ENCODE measurements around the gene JPH4.

JPH4 gene

GRCh38 chr14:23564876-23565275, 13.7 kb downstream of the JPH4 start:
- no peak for DNase-seq (ENCODE audit: low read depth in 1 of 2, low spot score in 1 of 2)

GRCh38 chr14:23564181-23564812, 14.3 kb downstream of the JPH4 start:
- DNase-seq (ENCODE audit: low read depth in 1 of 2, low spot score in 1 of 2) = no peak

GRCh38 chr14:23563473-23564180, 15.0 kb downstream of the JPH4 start:
- DNase-seq (ENCODE audit: low read depth in 1 of 2, low spot score in 1 of 2) = no peak

GRCh38 chr14:23562822-23563472, 15.6 kb downstream of the JPH4 start:
- peak in 1 of 2 donors; percentile 35 for DNase-seq (ENCODE audit: low read depth in 1 of 2, low spot score in 1 of 2)

- no peak for DNase-seq (ENCODE audit: low read depth in 1 of 2, low spot score in 1 of 2)
Observed at GRCh38 chr14:23561873-23562821, 16.4 kb downstream of the JPH4 start.

- no peak for DNase-seq (ENCODE audit: low read depth in 1 of 2, low spot score in 1 of 2)
Observed at GRCh38 chr14:23561259-23561658, 17.3 kb downstream of the JPH4 start.

GRCh38 chr14:23559926-23560520, 18.6 kb downstream of the JPH4 start:
- DNase-seq (ENCODE audit: low read depth in 1 of 2, low spot score in 1 of 2) = no peak

GRCh38 chr14:23559010-23559925, 19.3 kb downstream of the JPH4 start:
- DNase-seq (ENCODE audit: low read depth in 1 of 2, low spot score in 1 of 2) = peak; percentile 28 to 55

- DNase-seq (ENCODE audit: low read depth in 1 of 2, low spot score in 1 of 2) = no peak
Observed at GRCh38 chr14:23558346-23559009, 20.1 kb downstream of the JPH4 start.

GRCh38 chr14:23557946-23558345, 20.6 kb downstream of the JPH4 start:
- no peak for DNase-seq (ENCODE audit: low read depth in 1 of 2, low spot score in 1 of 2)

GRCh38 chr14:23557521-23557920, 21.1 kb downstream of the JPH4 start:
- DNase-seq (ENCODE audit: low read depth in 1 of 2, low spot score in 1 of 2) = no peak

GRCh38 chr14:23556700-23557440, 21.7 kb downstream of the JPH4 start:
- DNase-seq (ENCODE audit: low read depth in 1 of 2, low spot score in 1 of 2) = no peak

GRCh38 chr14:23555882-23556699, 22.5 kb downstream of the JPH4 start, which contains the start of gene THTPA:
TSS of gene THTPA (plus strand) at chr14:23556271. CDS start at chr14:23556758, 487 bp downstream.
- peak; percentile 82 to 84 for DNase-seq (ENCODE audit: low read depth in 1 of 2, low spot score in 1 of 2)

GRCh38 chr14:23555533-23555881, 23.1 kb downstream of the JPH4 start:
- DNase-seq (ENCODE audit: low read depth in 1 of 2, low spot score in 1 of 2) = no peak

GRCh38 chr14:23551266-23552028, 27.1 kb downstream of the JPH4 start, which contains the start of gene ZFHX2:
TSS of gene ZFHX2 (minus strand) at chr14:23551765. CDS start at chr14:23535325, 16,440 bp downstream.
- peak; percentile 55 to 78 for DNase-seq (ENCODE audit: low read depth in 1 of 2, low spot score in 1 of 2)

GRCh38 chr14:23550812-23551265, 27.8 kb downstream of the JPH4 start:
- no peak for DNase-seq (ENCODE audit: low read depth in 1 of 2, low spot score in 1 of 2)
